K562 (cell line): ENCODE results near the gene DNAJB1. TPM values are rescaled to one million over a fixed set of nuclear protein-coding genes. Genes with fewer than 3 reads are reported as not detected.

Experiments
- ATF3 ChIP-seq, 2 experiments: fragments of 450-650 bp in 1 of 2; sonication (generic) in 1 of 2; formaldehyde crosslinking in 1 of 2; IDR thresholded peaks in 1 of 2; conservative IDR thresholded peaks in 1 of 2; 2 replicates each; pipeline versions ENCODE4 v1.6.1 to v1.8.1; 2016 to 2023; ENCODE audit warnings: mild to moderate bottlenecking in 2 of 2, moderate library complexity in 2 of 2, inconsistent platforms in 1 of 2, missing genetic modification reagents in 1 of 2
- BACH1 ChIP-seq: fragments of 200-800 bp; sonication (Bioruptor generic); IDR thresholded peaks from 2 replicates; pipeline ENCODE4 v1.6.1; 2016; ENCODE audit warnings: missing genetic modification characterization, missing compliant biosample characterization
- BCOR ChIP-seq: fragments of 450-650 bp; IDR thresholded peaks from 2 replicates; pipeline ENCODE4 v1.6.1; 2016
- CREB1 ChIP-seq, 2 experiments: sonication (generic) in 1 of 2; formaldehyde crosslinking in 1 of 2; IDR thresholded peaks; 2 replicates each; pipeline versions ENCODE4 v1.6.1 to v1.8.0; 2012 to 2022; ENCODE audit warnings: inconsistent platforms in 1 of 2, mild to moderate bottlenecking in 1 of 2, missing genetic modification reagents in 1 of 2, moderate library complexity in 1 of 2
- CTCFL ChIP-seq: IDR thresholded peaks from 2 replicates; pipeline ENCODE4 v1.6.1; 2011; ENCODE audit warnings: borderline replicate concordance, low read depth, mild to moderate bottlenecking, moderate library complexity, low read length; ENCODE audit not compliant: insufficient read depth, poor library complexity, severe bottlenecking
- GABPB1 ChIP-seq: sonication (generic); formaldehyde crosslinking; IDR thresholded peaks from 2 replicates; pipeline ENCODE4 v1.8.0; 2022; ENCODE audit warnings: mild to moderate bottlenecking, missing genetic modification reagents
- HNRNPLL ChIP-seq: fragments of 200-400 bp; formaldehyde crosslinking; IDR thresholded peaks from 2 replicates; pipeline ENCODE4 v1.6.1; 2017; ENCODE audit warnings: low read length, low read depth, mild to moderate bottlenecking; ENCODE audit not compliant: poor library complexity, severe bottlenecking
- NONO ChIP-seq, 2 experiments: fragments of 200-400 bp in 1 of 2; fragments of 450-650 bp in 1 of 2; formaldehyde crosslinking in 1 of 2; IDR thresholded peaks; 2 replicates each; pipeline ENCODE4 v1.6.1; 2017; ENCODE audit warnings: low read depth in 2 of 2, mild to moderate bottlenecking in 2 of 2, moderate library complexity in 2 of 2, low read length in 1 of 2
- RHOXF2B ChIP-seq: fragments of 250-450 bp; sonication (Bioruptor Pico); conservative IDR thresholded peaks from 2 replicates; pipeline ENCODE4 v1.5.1; 2021
- SIN3B ChIP-seq: fragments of 450-650 bp; IDR thresholded peaks from 2 replicates; pipeline ENCODE4 v1.6.1; 2017; ENCODE audit warnings: low read depth, mild to moderate bottlenecking, moderate library complexity
- SMAD4 ChIP-seq: fragments of 250-450 bp; sonication (Bioruptor Pico); conservative IDR thresholded peaks from 2 replicates; pipeline ENCODE4 v1.8.0; 2021; ENCODE audit warnings: inconsistent platforms, mild to moderate bottlenecking, moderate library complexity
- TARDBP ChIP-seq: fragments of 450-650 bp; IDR thresholded peaks from 2 replicates; pipeline ENCODE4 v1.6.1; 2016
- TBL1XR1 ChIP-seq, 2 experiments: IDR thresholded peaks; 2 replicates each; pipeline ENCODE4 v1.6.1; 2012; ENCODE audit warnings: improper control_type of control experiment in 2 of 2, low read length in 2 of 2, mild to moderate bottlenecking in 1 of 2
- THRB ChIP-seq: fragments of 450-650 bp; formaldehyde crosslinking; conservative IDR thresholded peaks from 2 replicates; pipeline ENCODE4 v1.4.0; 2022; ENCODE audit warnings: mild to moderate bottlenecking, missing genetic modification characterization
- ZNF445 ChIP-seq: fragments of 250-450 bp; sonication (Bioruptor Pico); IDR thresholded peaks from 2 replicates; pipeline ENCODE4 v1.4.0; 2020; ENCODE audit warnings: low read depth, mild to moderate bottlenecking, moderate library complexity
- ZNF583 ChIP-seq: fragments of 250-450 bp; sonication (Bioruptor Pico); IDR thresholded peaks from 2 replicates; pipeline ENCODE4 v1.4.0; 2020
- ZNF644 ChIP-seq: fragments of 200-800 bp; sonication (Bioruptor generic); IDR thresholded peaks from 2 replicates; pipeline ENCODE4 v1.6.1; 2016; ENCODE audit warnings: low read depth, missing genetic modification characterization, missing compliant biosample characterization
- ZNF79 ChIP-seq: fragments of 250-450 bp; sonication (Bioruptor Pico); IDR thresholded peaks from 2 replicates; pipeline ENCODE4 v1.4.0; 2020; ENCODE audit warnings: low read depth, mild to moderate bottlenecking, moderate library complexity
- polyA plus RNA-seq, 8 experiments: library from polyadenylated mRNA; depleted of rRNA in 4 of 8; stranded (reverse) in 5 of 8; unstranded in 3 of 8; fragments of >200 nt; fragmentation: Nextera tagmentation in 2 of 8; fragmentation: Illumina TruSeq in 1 of 8; extraction: Ambion mirVana in 2 of 8; extraction: Trizol in 1 of 8; gene quantifications; 2 replicates each; pipeline versions ENCODE4 v1.2.1 to v1.2.3, GENCODE V29; 2011 to 2014; ENCODE audit warnings: inconsistent platforms in 1 of 8, missing spikeins in 1 of 8
- total RNA-seq, 7 experiments: library from RNA; depleted of rRNA in 6 of 7; stranded (reverse); fragments of >200 nt in 6 of 7; fragmentation: Illumina TruSeq in 2 of 7; extraction: Trizol in 2 of 7; gene quantifications; 2 replicates each; pipeline versions ENCODE4 v1.2.1 to v1.2.3, GENCODE V29; 2011 to 2021; ENCODE audit warnings: low replicate concordance in 1 of 7
- TF ChIP-seq, protein P1 (sequence below): fragments of 450-650 bp; IDR thresholded peaks from 2 replicates; pipeline ENCODE4 v1.6.1; 2016; ENCODE audit warnings: borderline replicate concordance
- TF ChIP-seq, protein P2 (sequence below): sonication (generic); formaldehyde crosslinking; IDR thresholded peaks from 2 replicates; pipeline ENCODE4 v1.9.0; 2022; ENCODE audit warnings: mild to moderate bottlenecking, missing genetic modification reagents

The DNAJB1 gene
- total and polyA plus RNA-seq, 9 of the 15 experiments (the other 6 are each of a cell fraction or from before 2014, with no cell fraction given) = 13.2 to 113 (median 62.1) TPM

GRCh38 chr19:14472202-14472938 lies 45.8 kb downstream of the DNAJB1 start (continued):
- TF ChIP-seq THRB (CRISPR knock-in tag) = no peak
- TF ChIP-seq ZNF445 (CRISPR knock-in tag) = no peak
- TF ChIP-seq CREB1 (IDR thresholded peaks at IDR 0.05) = no peak
- TF ChIP-seq CREB1 (CRISPR knock-in tag; IDR thresholded peaks at IDR 0.05) = peak; percentile 37
- TF ChIP-seq RHOXF2B (CRISPR knock-in tag) = no peak
- TF ChIP-seq ZNF644 (tag) = no peak
- TF ChIP-seq CTCFL = peak; percentile 66
- no peak for TF ChIP-seq TBL1XR1 (IDR thresholded peaks at IDR 0.05; ENCODE audit: low read length in 2 of 2)
- peak; percentile 91 for TF ChIP-seq HNRNPLL
- TF ChIP-seq, protein P1, sequence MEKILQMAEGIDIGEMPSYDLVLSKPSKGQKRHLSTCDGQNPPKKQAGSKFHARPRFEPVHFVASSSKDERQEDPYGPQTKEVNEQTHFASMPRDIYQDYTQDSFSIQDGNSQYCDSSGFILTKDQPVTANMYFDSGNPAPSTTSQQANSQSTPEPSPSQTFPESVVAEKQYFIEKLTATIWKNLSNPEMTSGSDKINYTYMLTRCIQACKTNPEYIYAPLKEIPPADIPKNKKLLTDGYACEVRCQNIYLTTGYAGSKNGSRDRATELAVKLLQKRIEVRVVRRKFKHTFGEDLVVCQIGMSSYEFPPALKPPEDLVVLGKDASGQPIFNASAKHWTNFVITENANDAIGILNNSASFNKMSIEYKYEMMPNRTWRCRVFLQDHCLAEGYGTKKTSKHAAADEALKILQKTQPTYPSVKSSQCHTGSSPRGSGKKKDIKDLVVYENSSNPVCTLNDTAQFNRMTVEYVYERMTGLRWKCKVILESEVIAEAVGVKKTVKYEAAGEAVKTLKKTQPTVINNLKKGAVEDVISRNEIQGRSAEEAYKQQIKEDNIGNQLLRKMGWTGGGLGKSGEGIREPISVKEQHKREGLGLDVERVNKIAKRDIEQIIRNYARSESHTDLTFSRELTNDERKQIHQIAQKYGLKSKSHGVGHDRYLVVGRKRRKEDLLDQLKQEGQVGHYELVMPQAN = no peak
- TF ChIP-seq, protein P2, sequence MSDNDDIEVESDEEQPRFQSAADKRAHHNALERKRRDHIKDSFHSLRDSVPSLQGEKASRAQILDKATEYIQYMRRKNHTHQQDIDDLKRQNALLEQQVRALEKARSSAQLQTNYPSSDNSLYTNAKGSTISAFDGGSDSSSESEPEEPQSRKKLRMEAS (CRISPR knock-in tag) = peak; percentile 95
- peak; percentile 39; the same call in 1 of the 2 replicates for TF ChIP-seq GABPB1 (CRISPR knock-in tag)
- no peak for TF ChIP-seq BACH1 (tag)
- TF ChIP-seq ZNF79 (CRISPR knock-in tag) = no peak
- TF ChIP-seq TARDBP = peak; percentile 27; the same call in 1 of the 2 replicates
- peak; percentile 27; the same call in 1 of the 2 replicates for TF ChIP-seq SIN3B
- no peak for TF ChIP-seq BCOR
- 0 out of 2 replicates have a peak, but pooled peaks have one; percentile 23 for TF ChIP-seq ZNF583 (CRISPR knock-in tag)
- TF ChIP-seq SMAD4 (CRISPR knock-in tag) = peak; percentile 39; the same call in 1 of the 2 replicates
- TF ChIP-seq NONO (IDR thresholded peaks at IDR 0.05; ENCODE audit: low read depth in 2 of 2, low read length in 1 of 2) = peak in 1 of 2 experiments; percentile 11; a peak in 1 of 4 replicates
- no peak for TF ChIP-seq ATF3 (IDR thresholded peaks at IDR 0.05)
- no peak for TF ChIP-seq ATF3 (CRISPR knock-in tag; conservative IDR thresholded peaks at IDR 0.05)
